ENCODE results near the gene FMNL3. TPM values are rescaled to one million over a fixed set of nuclear protein-coding genes. Genes with fewer than 3 reads are reported as not detected.

Gene FMNL3
- total RNA-seq, 2 donors from 2014 or later, result 17.0 to 19.7 TPM

GRCh38 chr12:49635656-49636055 lies 71.5 kb downstream of the FMNL3 start:
- peak overlapping the region; percentile 29 for H3K27ac Mint-ChIP-seq
- no peaks in the 10 kb centered on the region for H3K9me3 ChIP-seq (ENCODE audit: control insufficient read depth, low read length, poor library complexity, severe bottlenecking)
- DNase-seq (no peak), ATAC-seq (no peak)
- peaks cover 22% of the 10 kb centered on the region for H3K4me1 Mint-ChIP-seq
- no peaks in the 10 kb centered on the region for H3K27me3 Mint-ChIP-seq
- H3K36me3 Mint-ChIP-seq (ENCODE audit: low read depth), result no peaks in the 10 kb centered on the region
- H3K4me3 Mint-ChIP-seq, result no peak overlapping the region

GRCh38 chr12:49635036-49635435 lies 72.2 kb downstream of the FMNL3 start:
- DNase-seq, result no peak
- Mint-ChIP-seq H3K36me3 (ENCODE audit: low read depth) (no peaks in the 10 kb centered on the region), H3K27me3 (no peaks in the 10 kb centered on the region), H3K4me1 (peaks cover 19% of the 10 kb centered on the region), H3K27ac (no peak overlapping the region), H3K4me3 (no peak overlapping the region)
- no peak for ATAC-seq
- no peaks in the 10 kb centered on the region for H3K9me3 ChIP-seq (ENCODE audit: control insufficient read depth, low read length, poor library complexity, severe bottlenecking)

GRCh38 chr12:49633703-49634345 lies 73.4 kb downstream of the FMNL3 start:
- no peaks in the 10 kb centered on the region for H3K36me3 Mint-ChIP-seq (ENCODE audit: low read depth)
- ATAC-seq, result no peak
- H3K9me3 ChIP-seq (ENCODE audit: control insufficient read depth, low read length, poor library complexity, severe bottlenecking), result no peaks in the 10 kb centered on the region
- DNase-seq, result no peak
- no peak overlapping the region for H3K4me3 Mint-ChIP-seq
- H3K27me3 Mint-ChIP-seq, result no peaks in the 10 kb centered on the region
- H3K4me1 Mint-ChIP-seq, result peaks cover 22% of the 10 kb centered on the region
- H3K27ac Mint-ChIP-seq, result no peak overlapping the region

- H3K9me3 ChIP-seq (ENCODE audit: control insufficient read depth, low read length, poor library complexity, severe bottlenecking), result no peaks in the 10 kb centered on the region
- Mint-ChIP-seq H3K4me3 (no peak overlapping the region), H3K27ac (no peak overlapping the region), H3K36me3 (ENCODE audit: low read depth) (no peaks in the 10 kb centered on the region), H3K27me3 (no peaks in the 10 kb centered on the region), H3K4me1 (peaks cover 22% of the 10 kb centered on the region)
- ATAC-seq (no peak), DNase-seq (no peak)
Observed at GRCh38 chr12:49632986-49633702, 74.1 kb downstream of the FMNL3 start.

- Mint-ChIP-seq H3K4me3 (no peak overlapping the region), H3K27me3 (no peaks in the 10 kb centered on the region), H3K36me3 (ENCODE audit: low read depth) (no peaks in the 10 kb centered on the region), H3K4me1 (peaks cover 22% of the 10 kb centered on the region), H3K27ac (peak overlapping the region; percentile 19)
- no peak for DNase-seq
- ATAC-seq, result no peak
- H3K9me3 ChIP-seq (ENCODE audit: control insufficient read depth, low read length, poor library complexity, severe bottlenecking), result no peaks in the 10 kb centered on the region
Observed at GRCh38 chr12:49632401-49632800, 74.8 kb downstream of the FMNL3 start.

- Mint-ChIP-seq H3K27ac (no peak overlapping the region), H3K27me3 (no peaks in the 10 kb centered on the region), H3K4me1 (peaks cover 13% of the 10 kb centered on the region), H3K4me3 (no peak overlapping the region), H3K36me3 (ENCODE audit: low read depth) (no peaks in the 10 kb centered on the region)
- ATAC-seq, result no peak
- H3K9me3 ChIP-seq (ENCODE audit: control insufficient read depth, low read length, poor library complexity, severe bottlenecking), result no peaks in the 10 kb centered on the region
- DNase-seq, result no peak
Observed at GRCh38 chr12:49631336-49631907, 75.8 kb downstream of the FMNL3 start.

- Mint-ChIP-seq H3K4me1 (peaks cover 18% of the 10 kb centered on the region), H3K27ac (no peak overlapping the region), H3K27me3 (no peaks in the 10 kb centered on the region), H3K4me3 (no peak overlapping the region), H3K36me3 (ENCODE audit: low read depth) (no peaks in the 10 kb centered on the region)
- H3K9me3 ChIP-seq (ENCODE audit: control insufficient read depth, low read length, poor library complexity, severe bottlenecking), result no peaks in the 10 kb centered on the region
- no peak for DNase-seq
- no peak for ATAC-seq
Observed at GRCh38 chr12:49627752-49628360, 79.3 kb downstream of the FMNL3 start.

- Mint-ChIP-seq H3K4me1 (peaks cover 23% of the 10 kb centered on the region), H3K36me3 (ENCODE audit: low read depth) (no peaks in the 10 kb centered on the region), H3K27ac (no peak overlapping the region), H3K4me3 (no peak overlapping the region), H3K27me3 (no peaks in the 10 kb centered on the region)
- ATAC-seq (no peak), DNase-seq (no peak)
- no peaks in the 10 kb centered on the region for H3K9me3 ChIP-seq (ENCODE audit: control insufficient read depth, low read length, poor library complexity, severe bottlenecking)
Observed at GRCh38 chr12:49626836-49627235, 80.4 kb downstream of the FMNL3 start.

- H3K36me3 Mint-ChIP-seq (ENCODE audit: low read depth), result no peaks in the 10 kb centered on the region
- H3K4me3 Mint-ChIP-seq, result no peak overlapping the region
- ATAC-seq (peak; percentile 10), DNase-seq (no peak)
- H3K27me3 Mint-ChIP-seq, result no peaks in the 10 kb centered on the region
- no peaks in the 10 kb centered on the region for H3K9me3 ChIP-seq (ENCODE audit: control insufficient read depth, low read length, poor library complexity, severe bottlenecking)
- peaks cover 26% of the 10 kb centered on the region for H3K4me1 Mint-ChIP-seq
- no peak overlapping the region for H3K27ac Mint-ChIP-seq
Observed at GRCh38 chr12:49626169-49626835, 80.9 kb downstream of the FMNL3 start.

- Mint-ChIP-seq H3K4me3 (peak overlapping the region; percentile 63), H3K4me1 (peaks cover 30% of the 10 kb centered on the region), H3K27ac (peak overlapping the region; percentile 89), H3K36me3 (ENCODE audit: low read depth) (no peaks in the 10 kb centered on the region), H3K27me3 (no peaks in the 10 kb centered on the region)
- DNase-seq, result no peak
- H3K9me3 ChIP-seq (ENCODE audit: control insufficient read depth, low read length, poor library complexity, severe bottlenecking), result no peaks in the 10 kb centered on the region
- no peak for ATAC-seq
Observed at GRCh38 chr12:49624921-49625577, 82.2 kb downstream of the FMNL3 start.

- DNase-seq, result peak; percentile 82 to 89 (median 84)
- H3K9me3 ChIP-seq (ENCODE audit: control insufficient read depth, low read length, poor library complexity, severe bottlenecking), result no peaks in the 10 kb centered on the region
- Mint-ChIP-seq H3K27ac (peak within 1 kb of the TSS; percentile 92), H3K4me3 (peak within 1 kb of the TSS; percentile 87), H3K27me3 (peaks cover 7% of the 10 kb centered on the region), H3K4me1 (peaks cover 24% of the 10 kb centered on the region), H3K36me3 (ENCODE audit: low read depth) (no peaks in the 10 kb centered on the region)
- peak; percentile 81 for ATAC-seq
Observed at GRCh38 chr12:49623142-49623904, 83.9 kb downstream of the FMNL3 start, which contains the start of gene PRPF40B. PRPF40B (plus strand) TSS chr12:49623561; CDS start chr12:49623591, 30 bp downstream.

- peak; percentile 49 for ATAC-seq
- peak overlapping the region; percentile 87 for H3K4me3 Mint-ChIP-seq
- no peaks in the 10 kb centered on the region for H3K36me3 Mint-ChIP-seq (ENCODE audit: low read depth)
- H3K27ac Mint-ChIP-seq, result peak overlapping the region; percentile 92
- H3K27me3 Mint-ChIP-seq, result peaks cover 11% of the 10 kb centered on the region
- H3K4me1 Mint-ChIP-seq, result peaks cover 25% of the 10 kb centered on the region
- H3K9me3 ChIP-seq (ENCODE audit: control insufficient read depth, low read length, poor library complexity, severe bottlenecking), result no peaks in the 10 kb centered on the region
- peak in 1 of 3 donors; percentile 38 for DNase-seq
Observed at GRCh38 chr12:49622501-49623141, 84.6 kb downstream of the FMNL3 start.
